ENCODE data around the gene SCYL3.
A peak's percentile ranks its signal among the peaks of the same experiment; 100 is the strongest.
"Not testable (repeated sequence)": the region's sequence is repeated elsewhere in the genome, so short reads cannot be mapped to it uniquely, and the experiment has no call there.

Gene SCYL3

DNA sequence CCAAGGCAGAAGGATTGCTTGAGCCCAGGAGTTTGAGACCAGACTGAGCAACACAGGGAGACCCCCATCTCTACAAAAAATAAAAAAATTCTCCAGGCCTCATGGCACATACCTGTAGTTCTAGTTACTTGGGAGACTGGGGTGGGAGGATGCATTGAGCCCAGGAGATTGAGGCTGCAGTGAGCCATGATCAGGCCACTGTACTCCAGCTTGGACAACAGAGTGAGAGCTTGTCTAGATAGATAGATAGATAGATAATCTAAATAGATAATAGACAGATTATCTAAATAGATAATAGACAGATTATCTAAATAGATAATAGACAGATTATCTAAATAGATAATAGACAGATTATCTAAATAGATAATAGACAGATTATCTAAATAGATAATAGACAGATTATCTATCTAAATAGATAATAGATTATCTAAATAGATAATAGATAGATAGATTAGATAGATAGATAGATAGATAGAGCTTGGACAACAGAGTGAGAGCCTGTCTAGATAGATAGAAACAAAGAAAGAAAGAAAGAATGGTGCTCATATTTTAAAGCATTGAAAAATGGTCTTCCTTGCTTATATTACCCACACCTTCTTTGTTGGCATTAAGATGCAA lies 82.2 kb downstream of the SCYL3 start:
- not testable (repeated sequence) for DNase-seq

DNA sequence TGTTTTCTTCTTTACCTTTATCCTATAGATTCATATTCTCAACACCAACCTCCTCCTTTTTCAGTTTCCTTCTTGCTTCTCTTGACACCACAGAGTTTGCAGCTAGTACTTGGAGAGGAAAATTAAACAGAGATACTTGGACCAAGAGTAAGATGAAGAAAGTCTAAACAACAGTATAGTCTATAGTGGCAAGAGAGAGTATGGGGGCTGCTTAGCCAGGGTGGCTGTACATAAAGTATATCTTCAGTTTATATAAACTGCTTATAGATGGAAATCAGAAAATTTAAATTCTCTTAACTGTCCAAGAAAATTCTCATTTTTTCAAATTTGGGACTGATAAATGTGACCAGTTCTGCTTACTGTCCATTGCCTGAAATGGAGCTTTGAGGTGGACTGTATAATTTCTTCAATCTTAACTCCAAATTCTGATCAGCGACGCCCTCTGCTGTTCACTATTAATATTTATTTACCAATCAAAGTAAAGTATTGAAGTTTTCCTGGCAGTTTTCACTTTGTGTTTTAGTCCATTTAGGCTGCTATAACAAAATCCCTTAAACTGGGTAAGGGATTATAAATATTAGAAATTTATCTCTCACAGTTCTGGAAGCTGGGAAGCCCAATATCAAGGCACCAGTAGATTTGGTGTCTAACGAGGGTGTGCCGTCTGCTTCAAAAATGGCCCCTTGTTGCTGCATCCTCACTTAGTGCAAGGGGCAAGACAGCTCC lies 84.2 kb downstream of the SCYL3 start:
- DNase-seq: peak; percentile 64

- no peak for DNase-seq
These were observed 88.8 kb downstream of the SCYL3 start for GRCh38 chr1:169804941-169805340.

DNA sequence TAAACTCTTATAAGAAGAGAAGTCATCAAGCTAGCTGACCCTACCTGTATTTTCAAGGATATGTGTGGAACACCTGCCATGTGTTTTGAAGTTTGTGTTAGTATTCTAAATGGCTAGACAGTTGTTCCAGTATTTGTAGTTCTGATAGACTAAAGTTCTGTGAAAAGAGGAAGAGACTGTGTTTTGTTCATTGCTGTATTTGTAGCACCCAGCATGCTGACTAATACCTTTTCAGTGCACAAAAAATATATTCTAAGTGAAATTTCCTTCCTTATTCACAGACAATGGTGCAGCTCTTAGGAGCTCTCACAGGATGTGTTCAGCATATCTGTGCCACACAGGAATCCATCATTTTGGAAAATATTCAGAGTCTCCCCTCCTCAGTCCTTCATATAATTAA lies 90.8 kb downstream of the SCYL3 start:
- no peak for DNase-seq
